GM19351 (cell line): Measurements from ENCODE around the gene PSMA3.
A peak's percentile ranks its signal among the peaks of the same experiment; 100 is the strongest.

ENCODE experiments used
- ATAC-seq: cut with Tn5 transposase; IDR thresholded peaks from one replicate; pipeline ENCODE4 v1.9.1; 2021; ENCODE audit warnings: mild to moderate bottlenecking, moderate library complexity; ENCODE audit not compliant: unreplicated experiment

Gene PSMA3

DNA sequence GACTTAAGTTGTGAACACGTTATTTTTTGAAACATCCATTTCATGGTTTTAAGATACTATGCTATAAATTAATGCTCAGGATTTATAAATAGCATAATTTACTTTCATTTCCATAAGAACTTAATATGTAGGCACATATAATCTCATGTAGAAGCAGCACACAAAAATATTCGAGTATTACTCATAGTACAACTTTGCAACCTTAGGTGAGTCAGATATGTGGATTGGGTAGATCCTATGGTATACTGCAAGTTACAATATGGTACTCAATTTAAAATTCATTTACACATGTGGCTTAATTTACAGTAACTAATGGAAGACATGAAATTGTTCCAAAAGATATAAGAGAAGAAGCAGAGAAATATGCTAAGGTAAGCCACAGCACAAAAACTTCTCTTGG, 26.0 kb downstream of the PSMA3 start:
- no peak for ATAC-seq

- no peak for ATAC-seq
These were observed 28.1 kb downstream of the PSMA3 start for GRCh38 chr14:58272588-58273372.

DNA sequence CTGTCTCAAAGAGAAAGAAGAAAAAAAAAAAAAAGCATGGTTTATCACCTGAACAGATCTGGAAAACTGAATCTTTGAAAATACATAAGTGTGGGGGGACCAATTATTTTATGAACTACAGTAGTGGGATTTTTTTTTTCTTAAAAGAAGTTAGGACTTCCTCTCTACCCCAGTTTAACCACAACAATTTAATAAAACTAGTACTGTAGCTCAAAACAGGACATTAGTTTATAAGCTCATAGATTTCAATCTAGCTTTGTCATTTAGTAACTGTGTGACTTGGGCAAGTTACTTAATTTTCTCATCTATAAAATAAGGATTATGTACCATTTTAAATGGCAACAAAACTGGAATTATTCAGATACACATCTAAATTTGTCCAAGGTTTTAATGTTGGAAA, 30.2 kb downstream of the PSMA3 start:
- ATAC-seq, result no peak

DNA sequence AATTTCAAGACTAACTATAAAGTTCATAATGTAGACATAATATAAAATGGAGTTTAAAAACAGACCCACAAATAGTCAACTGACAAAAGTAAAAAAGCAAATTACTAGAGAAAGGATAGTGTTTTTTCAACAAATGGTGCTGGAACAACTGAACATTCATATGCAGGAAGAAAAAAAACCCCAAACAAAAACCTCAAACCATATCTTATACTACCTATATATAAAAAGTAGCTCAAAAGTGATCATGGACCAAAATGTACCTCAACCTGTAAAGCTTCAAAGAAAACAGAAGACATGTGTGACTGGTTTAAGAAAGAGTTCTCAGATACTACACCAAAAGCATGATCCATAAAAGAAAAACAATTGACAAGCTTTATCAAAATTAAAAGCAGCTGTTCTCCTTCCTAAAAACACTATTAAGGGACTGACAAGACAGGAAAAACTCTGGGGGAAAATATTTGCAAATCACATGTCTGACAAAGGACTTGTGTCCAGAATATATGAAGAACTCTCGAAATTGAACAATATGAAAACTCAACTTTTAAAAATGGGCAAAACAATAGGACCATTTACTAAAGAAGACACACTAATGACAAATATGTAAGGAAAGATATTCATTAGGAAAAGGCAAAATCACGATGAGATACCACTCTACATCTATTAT, 31.0 kb downstream of the PSMA3 start:
- ATAC-seq, result no peak

- ATAC-seq, result no peak
These were observed 31.6 kb downstream of the PSMA3 start for GRCh38 chr14:58276208-58276607.

DNA sequence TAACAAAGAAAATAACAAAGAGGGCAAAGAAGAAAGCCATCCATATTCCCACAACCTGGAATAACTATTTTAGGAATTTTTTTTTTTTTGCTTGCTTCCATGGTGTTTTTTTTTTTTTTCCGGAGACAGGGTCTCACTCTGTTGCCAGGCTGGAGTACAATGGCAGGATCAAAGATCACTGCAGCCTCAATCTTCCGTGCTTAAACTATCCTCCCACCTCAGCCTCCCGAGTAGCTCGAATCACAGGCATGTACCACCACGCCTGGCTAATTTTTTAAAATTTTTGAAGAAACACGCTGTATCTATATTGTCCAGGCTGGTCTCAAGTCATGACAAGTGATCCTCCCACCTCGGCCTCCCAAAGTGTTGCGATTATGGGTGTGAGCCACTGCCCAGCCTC, 33.5 kb downstream of the PSMA3 start:
- no peak for ATAC-seq

- peak; percentile 81 for ATAC-seq
These were observed 36.5 kb downstream of the PSMA3 start for GRCh38 chr14:58280954-58281787.

DNA sequence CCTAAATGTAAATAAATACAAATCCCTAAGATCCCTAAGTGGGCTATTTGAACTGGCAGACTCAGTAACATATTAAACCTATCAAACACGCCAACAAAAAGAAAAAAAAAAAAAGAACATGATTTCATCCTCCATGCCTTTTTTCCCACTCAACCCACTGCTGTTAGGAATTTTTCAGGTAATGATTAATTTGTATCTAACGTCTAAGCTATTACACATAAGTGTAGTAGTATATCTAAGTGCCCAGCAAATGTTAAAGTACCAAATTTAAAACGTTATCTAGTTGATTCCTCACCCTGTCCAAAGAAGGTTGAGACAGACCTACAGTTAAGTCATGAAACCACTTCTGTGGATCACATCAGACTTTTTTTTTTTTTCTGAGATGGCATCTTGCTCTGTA, 37.3 kb downstream of the PSMA3 start:
- ATAC-seq, result no peak

DNA sequence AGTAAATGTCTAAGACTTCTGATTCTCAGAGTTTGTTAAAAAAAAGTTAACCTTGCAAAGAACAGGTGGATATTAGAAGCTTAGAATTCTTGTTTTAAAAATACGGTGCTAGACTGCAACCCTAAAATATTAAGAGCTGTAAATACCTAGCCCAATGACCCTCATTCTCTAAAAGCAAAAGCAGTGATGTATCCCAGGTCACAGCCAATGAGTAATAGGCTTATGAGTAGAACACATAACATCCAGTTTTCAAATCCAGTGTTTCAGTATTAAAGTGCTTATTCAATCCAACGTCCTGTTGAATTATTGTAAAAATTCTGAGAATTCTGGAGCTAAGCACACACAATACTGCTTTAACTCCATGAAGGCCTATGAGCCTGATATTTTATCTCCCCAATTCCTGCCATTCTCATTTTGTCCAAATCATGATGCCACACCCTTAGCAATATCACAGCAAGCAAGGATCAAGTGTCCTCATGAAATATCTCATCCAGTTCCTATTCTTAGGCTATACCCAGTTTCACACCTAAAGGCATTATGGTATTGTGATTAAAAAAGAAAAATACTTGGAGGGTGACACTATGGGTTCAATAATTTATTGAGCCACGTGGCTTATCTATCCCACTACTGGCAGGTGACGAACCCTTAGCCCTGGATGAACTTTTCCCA, 38.4 kb downstream of the PSMA3 start:
- no peak for ATAC-seq

DNA sequence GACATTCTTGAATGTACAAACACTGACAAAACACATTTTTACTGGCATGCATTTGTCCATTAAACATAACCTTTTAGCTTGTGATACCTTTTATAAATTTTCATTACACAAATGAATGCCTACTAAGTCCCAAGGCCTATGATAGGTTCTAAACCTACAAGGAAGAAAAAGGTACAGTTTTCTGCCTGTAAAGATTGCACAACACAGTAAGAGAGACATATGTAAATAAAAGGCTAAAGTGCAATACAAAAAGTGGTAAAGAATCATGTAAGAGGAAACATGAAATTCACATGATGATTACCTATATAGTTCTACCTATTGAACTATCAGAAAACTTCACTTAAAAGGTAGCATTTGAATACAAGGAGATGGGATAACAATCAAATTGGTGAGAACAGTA, 39.1 kb downstream of the PSMA3 start:
- no peak for ATAC-seq

GRCh38 chr14:58285132-58285531, 40.5 kb downstream of the PSMA3 start:
- no peak for ATAC-seq

GRCh38 chr14:58287607-58288042, 43.0 kb downstream of the PSMA3 start:
- no peak for ATAC-seq

- ATAC-seq, result no peak
These were observed 43.6 kb downstream of the PSMA3 start for GRCh38 chr14:58288106-58288792.

GRCh38 chr14:58291646-58292045, 47.0 kb downstream of the PSMA3 start:
- ATAC-seq, result no peak

GRCh38 chr14:58292187-58292586, 47.5 kb downstream of the PSMA3 start:
- ATAC-seq, result no peak

DNA sequence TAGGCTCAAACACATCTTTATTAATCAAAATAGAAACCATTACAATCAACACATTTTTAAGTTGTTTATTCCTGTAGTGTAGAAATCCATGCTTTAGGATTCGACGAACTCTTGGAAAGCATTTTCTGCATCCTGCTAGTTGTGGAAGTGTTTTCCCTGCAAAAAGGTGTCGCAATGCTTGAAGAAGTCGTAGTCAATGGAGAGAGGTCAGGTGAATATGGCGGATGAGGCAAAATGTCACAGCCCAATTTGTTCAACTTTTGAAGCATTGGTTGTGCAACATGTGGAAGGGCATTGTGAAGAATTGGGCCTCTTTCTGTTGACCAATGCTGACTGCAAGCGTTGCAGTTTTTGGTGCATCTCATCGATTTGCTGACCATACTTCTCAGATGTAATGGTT, 49.6 kb downstream of the PSMA3 start:
- no peak for ATAC-seq

GRCh38 chr14:58296726-58297125, 52.1 kb downstream of the PSMA3 start:
- ATAC-seq, result no peak

DNA sequence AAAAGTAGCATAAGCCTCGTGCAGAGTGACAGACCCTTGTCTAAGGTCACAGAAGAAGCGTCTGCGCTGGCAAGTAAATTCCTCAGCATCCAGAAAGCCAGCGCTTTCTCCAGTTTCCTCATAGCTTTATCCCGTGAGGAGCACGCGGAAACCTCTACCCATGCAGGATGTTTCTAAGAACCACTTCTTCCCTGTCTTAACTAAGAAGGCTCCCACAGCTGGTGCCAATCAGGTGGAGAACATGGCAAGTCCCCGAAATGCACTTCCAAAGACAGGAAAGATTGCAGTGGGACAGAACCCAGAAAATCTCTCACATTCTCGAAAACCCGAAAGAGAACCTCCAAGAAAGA, 52.7 kb downstream of the PSMA3 start:
- ATAC-seq, result peak; percentile 2

DNA sequence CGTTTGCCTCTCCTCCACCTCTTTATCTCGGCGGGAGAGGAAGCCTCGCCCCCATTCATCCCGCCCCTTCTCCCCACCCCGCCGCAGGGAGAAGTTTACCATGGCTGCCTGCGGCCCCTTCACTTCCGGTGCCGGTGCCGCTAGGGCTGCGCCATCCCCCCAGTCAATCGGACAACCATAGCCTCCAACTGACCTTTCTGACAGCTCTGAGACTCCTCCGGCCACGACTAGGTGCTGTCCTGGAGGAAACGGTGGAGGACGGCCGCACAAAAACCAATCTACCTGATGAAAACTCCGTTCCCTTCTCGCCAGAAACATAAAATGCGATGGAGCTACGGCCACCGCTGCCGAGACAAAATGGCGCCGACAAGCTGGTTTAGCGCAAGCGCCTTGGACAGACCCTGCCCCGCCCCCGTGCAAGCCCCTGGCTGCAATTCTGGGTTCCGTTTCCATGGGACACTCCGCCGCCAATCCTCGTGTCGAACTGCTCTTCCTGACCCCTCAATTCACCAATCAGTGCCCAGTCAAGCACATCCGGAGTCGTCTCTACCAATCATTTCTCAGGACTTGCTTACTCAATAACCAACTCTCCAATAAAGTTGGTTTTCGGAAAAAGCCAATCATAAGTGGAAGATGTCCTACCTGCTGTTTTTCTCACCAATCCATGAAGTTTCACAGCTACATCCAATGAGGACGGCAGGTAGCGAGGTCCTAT, 53.3 kb downstream of the PSMA3 start:
- ATAC-seq, result peak; percentile 74
